Uterus (tissue), 4 donors: ENCODE measurements around the gene NAGPA. TPM values are rescaled to one million over a fixed set of nuclear protein-coding genes. Genes with fewer than 3 reads are reported as not detected.

Experiments
- DNase-seq, 2 donors: peaks; one replicate each; pipeline ENCODE4 v3.0.0-alpha.2; 2019 to 2020
- H3K27ac ChIP-seq, 2 donors: fragments of 200-600 bp; sonication (generic); 1 replicate in 1 of 2; 2 replicates in 1 of 2; pipeline ENCODE4 v1.5.1; 2016 to 2018
- H3K27me3 ChIP-seq, 2 donors: fragments of 200-600 bp; sonication (generic); one replicate each; pipeline ENCODE4 v1.5.1; 2018 to 2019; ENCODE audit warnings: control low read depth in 1 of 2
- H3K36me3 ChIP-seq, 2 donors: fragments of 200-600 bp; sonication (generic); one replicate each; pipeline ENCODE4 v1.5.1; 2019; ENCODE audit warnings: control low read depth in 1 of 2
- H3K4me1 ChIP-seq, 2 donors: fragments of 200-600 bp; sonication (generic); one replicate each; pipeline ENCODE4 v1.5.1; 2018 to 2019; ENCODE audit warnings: control low read depth in 1 of 2
- H3K4me3 ChIP-seq, 2 donors: fragments of 200-600 bp; sonication (generic); 1 replicate in 1 of 2; 2 replicates in 1 of 2; pipeline ENCODE4 v1.5.1; 2018 to 2019; ENCODE audit warnings: mild to moderate bottlenecking in 1 of 2
- H3K9me3 ChIP-seq, 2 donors: fragments of 200-600 bp; sonication (generic); one replicate each; pipeline ENCODE4 v1.5.1; 2019; ENCODE audit warnings: control low read depth in 1 of 2
- POLR2A ChIP-seq, 2 donors: fragments of 450-650 bp; IDR thresholded peaks; one replicate each; pipeline ENCODE4 v1.6.1; 2016; ENCODE audit warnings: antibody characterized with exemption in 2 of 2, mild to moderate bottlenecking in 1 of 2, moderate library complexity in 1 of 2
- intact Hi-C: fragments of 100-400 bp; cut with DNase I; formaldehyde crosslinking; loops from one replicate; pipeline ENCODE4 v1.15.1; 2023; ENCODE audit warnings: low total_unique reads
- total RNA-seq, 4 donors: library from RNA; depleted of rRNA in 3 of 4; stranded (reverse); fragments of >200 nt in 3 of 4; gene quantifications; one replicate each; pipeline versions ENCODE4 v1.1.0 to v1.2.4, GENCODE V29; 2014 to 2023
- TF ChIP-seq, protein P1 (sequence below), 4 experiments: fragments of 200-600 bp in 2 of 4; fragments of 450-650 bp in 2 of 4; sonication (generic) in 2 of 4; IDR thresholded peaks; one replicate each; pipeline ENCODE4 v1.5.1; 2016 to 2019; ENCODE audit warnings: antibody characterized with exemption in 4 of 4, mild to moderate bottlenecking in 2 of 4, moderate library complexity in 1 of 4
- donor health status: DM: yes; HTN: yes; CAD: no.

NAGPA gene
- total RNA-seq, 4 donors from 2014 or later, result 0.29 to 11.3 (median 8.2) TPM

- intact Hi-C loops, result no loop called here
- Histone ChIP-seq H3K27ac (no peak overlapping the region), H3K4me3 (no peak overlapping the region), H3K4me1 (no peaks in the 10 kb centered on the region), H3K27me3 (no peaks in the 10 kb centered on the region), H3K36me3 (no peaks in the 10 kb centered on the region), H3K9me3 (no peaks in the 10 kb centered on the region)
- TF ChIP-seq, protein P1, sequence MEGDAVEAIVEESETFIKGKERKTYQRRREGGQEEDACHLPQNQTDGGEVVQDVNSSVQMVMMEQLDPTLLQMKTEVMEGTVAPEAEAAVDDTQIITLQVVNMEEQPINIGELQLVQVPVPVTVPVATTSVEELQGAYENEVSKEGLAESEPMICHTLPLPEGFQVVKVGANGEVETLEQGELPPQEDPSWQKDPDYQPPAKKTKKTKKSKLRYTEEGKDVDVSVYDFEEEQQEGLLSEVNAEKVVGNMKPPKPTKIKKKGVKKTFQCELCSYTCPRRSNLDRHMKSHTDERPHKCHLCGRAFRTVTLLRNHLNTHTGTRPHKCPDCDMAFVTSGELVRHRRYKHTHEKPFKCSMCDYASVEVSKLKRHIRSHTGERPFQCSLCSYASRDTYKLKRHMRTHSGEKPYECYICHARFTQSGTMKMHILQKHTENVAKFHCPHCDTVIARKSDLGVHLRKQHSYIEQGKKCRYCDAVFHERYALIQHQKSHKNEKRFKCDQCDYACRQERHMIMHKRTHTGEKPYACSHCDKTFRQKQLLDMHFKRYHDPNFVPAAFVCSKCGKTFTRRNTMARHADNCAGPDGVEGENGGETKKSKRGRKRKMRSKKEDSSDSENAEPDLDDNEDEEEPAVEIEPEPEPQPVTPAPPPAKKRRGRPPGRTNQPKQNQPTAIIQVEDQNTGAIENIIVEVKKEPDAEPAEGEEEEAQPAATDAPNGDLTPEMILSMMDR (IDR thresholded peaks at IDR 0.05), result no peak
- no peak for TF ChIP-seq POLR2A (IDR thresholded peaks at IDR 0.05)
- DNase-seq, result no peak
Observed at GRCh38 chr16:5012887-5013286, 20.8 kb downstream of the NAGPA start.

DNA sequence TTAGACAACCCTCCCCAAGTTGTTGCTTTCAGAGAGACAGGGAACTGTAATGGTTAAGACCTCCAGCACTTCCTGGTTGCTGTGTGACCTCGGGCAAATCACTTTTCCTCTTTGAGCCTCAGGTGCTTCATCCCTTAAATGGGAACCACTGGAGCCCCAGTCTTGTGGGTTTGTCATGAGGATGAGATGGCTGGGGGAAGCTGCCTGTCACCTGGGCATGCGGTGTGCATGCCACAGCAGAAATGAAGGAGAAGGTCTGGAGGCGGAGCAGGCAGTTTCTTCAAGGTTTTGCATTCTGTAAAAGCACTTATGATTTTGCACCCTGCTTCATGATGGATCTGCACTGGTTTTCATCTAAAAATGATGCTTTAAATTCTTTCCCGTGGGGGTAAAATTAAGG, 22.1 kb downstream of the NAGPA start:
- TF ChIP-seq POLR2A (IDR thresholded peaks at IDR 0.05), result no peak
- TF ChIP-seq, protein P1 (IDR thresholded peaks at IDR 0.05), result no peak
- no peak overlapping the region for H3K27ac ChIP-seq

GRCh38 chr16:5010576-5011329, 23.0 kb downstream of the NAGPA start:
- Histone ChIP-seq H3K4me3 (no peak overlapping the region), H3K4me1 (no peaks in the 10 kb centered on the region), H3K27me3 (no peaks in the 10 kb centered on the region), H3K27ac (no peak overlapping the region), H3K36me3 (no peaks in the 10 kb centered on the region), H3K9me3 (no peaks in the 10 kb centered on the region)
- intact Hi-C loops, result no loop called here
- DNase-seq, result no peak
- no peak for TF ChIP-seq POLR2A (IDR thresholded peaks at IDR 0.05)
- TF ChIP-seq, protein P1 (IDR thresholded peaks at IDR 0.05), result no peak

More for the DNA sequence above, 22.1 kb downstream of the NAGPA start:
- Histone ChIP-seq H3K4me1 (no peaks in the 10 kb centered on the region), H3K4me3 (no peak overlapping the region), H3K36me3 (no peaks in the 10 kb centered on the region), H3K9me3 (no peaks in the 10 kb centered on the region), H3K27me3 (no peaks in the 10 kb centered on the region)
- intact Hi-C loops, result no loop called here
- DNase-seq, result no peak

- Histone ChIP-seq H3K27ac (no peak overlapping the region), H3K4me1 (no peaks in the 10 kb centered on the region), H3K36me3 (no peaks in the 10 kb centered on the region), H3K9me3 (no peaks in the 10 kb centered on the region), H3K27me3 (no peaks in the 10 kb centered on the region), H3K4me3 (no peak overlapping the region)
- no peak for DNase-seq
- TF ChIP-seq, protein P1 (IDR thresholded peaks at IDR 0.05), result no peak
- no peak for TF ChIP-seq POLR2A (IDR thresholded peaks at IDR 0.05)
- intact Hi-C loops, result no loop called here
Observed at GRCh38 chr16:5008311-5008731, 25.4 kb downstream of the NAGPA start.

GRCh38 chr16:5007256-5007655, 26.5 kb downstream of the NAGPA start:
- H3K27ac ChIP-seq, result no peak overlapping the region
- no peak for TF ChIP-seq POLR2A (IDR thresholded peaks at IDR 0.05)
- TF ChIP-seq, protein P1 (IDR thresholded peaks at IDR 0.05), result no peak

More at GRCh38 chr16:5007256-5007655, 26.5 kb downstream of the NAGPA start:
- Histone ChIP-seq H3K9me3 (no peaks in the 10 kb centered on the region), H3K36me3 (no peaks in the 10 kb centered on the region), H3K4me1 (no peaks in the 10 kb centered on the region), H3K27me3 (no peaks in the 10 kb centered on the region), H3K4me3 (no peak overlapping the region)
- DNase-seq, result no peak
- intact Hi-C loops, result no loop called here
